Activated B cell treated with CpG ODN at 0.5 μM for 24 hours (primary cell): ENCODE measurements around the gene EML3. TPM values are rescaled to one million over a fixed set of nuclear protein-coding genes. Genes with fewer than 3 reads are reported as not detected.

ENCODE experiments used
- ATAC-seq: fragments of 200-7000 bp; cut with Tn5 transposase; one replicate; pipeline ENCODE4 v1.10.0; 2021; ENCODE audit warnings: low read depth, mild to moderate bottlenecking, moderate library complexity
- CTCF ChIA-PET: fragments of 350-600 bp; sonication (Branson Sonifier 250); formaldehyde crosslinking; loops from one replicate; lab custom pipeline; 2021; ENCODE audit warnings: antibody characterized with exemption; lab: Charles Lee
- POLR2A ChIA-PET: fragments of 350-600 bp; sonication (Branson Sonifier 250); formaldehyde crosslinking; loops from one replicate; lab custom pipeline; 2021; ENCODE audit warnings: antibody characterized with exemption; lab: Charles Lee
- DNase-seq: peaks from one replicate; pipeline ENCODE4 v3.0.0; 2022
- H3K27ac Mint-ChIP-seq: one replicate; pipeline ENCODE4 v1.8.0; 2020; ENCODE audit warnings: mixed read lengths
- H3K27me3 Mint-ChIP-seq: one replicate; pipeline ENCODE4 v1.8.0; 2021; ENCODE audit warnings: mixed read lengths
- H3K36me3 Mint-ChIP-seq: one replicate; pipeline ENCODE4 v1.8.0; 2021; ENCODE audit warnings: low read depth, mixed read lengths
- H3K4me1 Mint-ChIP-seq: one replicate; pipeline ENCODE4 v1.8.0; 2021; ENCODE audit warnings: mixed read lengths
- H3K4me3 Mint-ChIP-seq: one replicate; pipeline ENCODE4 v1.8.0; 2020; ENCODE audit warnings: mild to moderate bottlenecking, mixed read lengths
- H3K9me3 Mint-ChIP-seq: one replicate; pipeline ENCODE4 v1.8.0; 2020; ENCODE audit warnings: mixed read lengths
- CTCF ChIP-seq: fragments of 200-600 bp; IDR thresholded peaks from one replicate; pipeline ENCODE4 v1.8.0; 2022; ENCODE audit warnings: antibody characterized with exemption, mild to moderate bottlenecking
- intact Hi-C: fragments of 100-400 bp; cut with micrococcal nuclease; formaldehyde crosslinking; loops from one replicate; pipeline ENCODE4 v1.15.1; 2024
- total RNA-seq: library from RNA; stranded (reverse); gene quantifications from 2 replicates; pipeline ENCODE4 v1.2.3, GENCODE V29; 2022

Gene EML3
- total RNA-seq, 1 donor from 2014 or later, result 128 TPM

- no peaks in the 10 kb centered on the region for H3K27me3 Mint-ChIP-seq
- DNase-seq (no peak), ATAC-seq (no peak)
- peak overlapping the region; percentile 75 for H3K4me3 Mint-ChIP-seq
- CTCF ChIA-PET, result no interaction called here
- H3K36me3 Mint-ChIP-seq, result peaks cover 69% of the 10 kb centered on the region
- TF ChIP-seq CTCF, result no peak
- peaks cover 2% of the 10 kb centered on the region for H3K9me3 Mint-ChIP-seq
- H3K4me1 Mint-ChIP-seq, result peaks cover 45% of the 10 kb centered on the region
- H3K27ac Mint-ChIP-seq, result peak overlapping the region; percentile 75
- intact Hi-C loops, result loop anchor here (2.0 kb wide), 1 partner anchor 46 kb away; no protein-coding TSS in a partner anchor
- POLR2A ChIA-PET, result interaction anchor here (0.5 to 8.2 kb wide), 7 partner anchors 8 to 126 kb away, joined by 3 to 246 read pairs (median 3); partner anchors contain the start of genes C11orf98, CSKMT, INTS5 and LBHD1
Measured at GRCh38 chr11:62603072-62603408, 9.5 kb downstream of the EML3 start.

GRCh38 chr11:62602141-62603071 lies 10.2 kb downstream of the EML3 start:
- ATAC-seq, result peak; percentile 2
- no peak for TF ChIP-seq CTCF
- intact Hi-C loops, result loop anchor here (1.0 to 2.0 kb wide), 4 partner anchors 10 to 46 kb away; partner anchors contain the start of gene EML3
- peak; percentile 46 for DNase-seq
- H3K9me3 Mint-ChIP-seq, result peaks cover 2% of the 10 kb centered on the region
- ChIA-PET CTCF (interaction anchor here (0.7 to 2.4 kb wide), 6 partner anchors 9 to 262 kb away, joined by 3 to 13 read pairs (median 6); partner anchors contain the start of gene TUT1), POLR2A (interaction anchor here (0.5 to 8.2 kb wide), 37 partner anchors 9 to 279 kb away, joined by 3 to 246 read pairs (median 8); partner anchors contain the start of genes B3GAT3, BSCL2, C11orf98 and CSKMT)
- H3K27ac Mint-ChIP-seq, result peak overlapping the region; percentile 97
- no peaks in the 10 kb centered on the region for H3K27me3 Mint-ChIP-seq
- H3K4me3 Mint-ChIP-seq, result peak overlapping the region; percentile 92
- H3K4me1 Mint-ChIP-seq, result peaks cover 43% of the 10 kb centered on the region
- H3K36me3 Mint-ChIP-seq, result peaks cover 69% of the 10 kb centered on the region

- peaks cover 45% of the 10 kb centered on the region for H3K4me1 Mint-ChIP-seq
Measured at GRCh38 chr11:62601372-62602140, 11.0 kb downstream of the EML3 start, which contains the start of gene MTA2. Gene MTA2 (minus strand): TSS chr11:62601865. CDS start chr11:62601450, 415 bp downstream.

GRCh38 chr11:62601122-62601371 lies 11.5 kb downstream of the EML3 start:
- H3K4me3 Mint-ChIP-seq, result peak overlapping the region; percentile 92
- ATAC-seq (peak; percentile 3), DNase-seq (no peak)
- peaks cover 72% of the 10 kb centered on the region for H3K36me3 Mint-ChIP-seq
- no peak for TF ChIP-seq CTCF
- H3K27ac Mint-ChIP-seq, result peak overlapping the region; percentile 97
- H3K4me1 Mint-ChIP-seq, result peaks cover 45% of the 10 kb centered on the region
- POLR2A ChIA-PET, result interaction anchor here (0.6 to 8.2 kb wide), 26 partner anchors 9 to 280 kb away, joined by 3 to 246 read pairs (median 10); partner anchors contain the start of genes B3GAT3, BSCL2, C11orf98 and CSKMT
- CTCF ChIA-PET, result interaction anchor here (0.7 to 2.4 kb wide), 6 partner anchors 8 to 263 kb away, joined by 3 to 13 read pairs (median 6); partner anchors contain the start of gene TUT1
- H3K9me3 Mint-ChIP-seq, result peaks cover 2% of the 10 kb centered on the region
- intact Hi-C loops, result loop anchor here (1.0 kb wide), 1 partner anchor 279 kb away; the partner anchor contains the start of gene SLC3A2
- H3K27me3 Mint-ChIP-seq, result no peaks in the 10 kb centered on the region

More at GRCh38 chr11:62601372-62602140, 11.0 kb downstream of the EML3 start, which contains the start of gene MTA2:
- ChIA-PET POLR2A (interaction anchor here (0.7 to 8.2 kb wide), 34 partner anchors 9 to 280 kb away, joined by 3 to 246 read pairs (median 8); partner anchors contain the start of genes B3GAT3, BSCL2, C11orf98 and CSKMT), CTCF (interaction anchor here (0.7 to 2.4 kb wide), 6 partner anchors 9 to 262 kb away, joined by 3 to 13 read pairs (median 6); partner anchors contain the start of gene TUT1)
- ATAC-seq (peak; percentile 81), DNase-seq (peak; percentile 100)
- peak within 1 kb of the TSS; percentile 92 for H3K4me3 Mint-ChIP-seq
- TF ChIP-seq CTCF, result no peak
- peaks cover 71% of the 10 kb centered on the region for H3K36me3 Mint-ChIP-seq
- peak within 1 kb of the TSS; percentile 97 for H3K27ac Mint-ChIP-seq
- H3K9me3 Mint-ChIP-seq, result peaks cover 2% of the 10 kb centered on the region
- H3K27me3 Mint-ChIP-seq, result no peaks in the 10 kb centered on the region
- intact Hi-C loops, result loop anchor here (1.0 to 2.0 kb wide), 5 partner anchors 11 to 279 kb away; partner anchors contain the start of genes EML3 and SLC3A2
